Measurements from ENCODE around the gene ATRIP. TPM values are rescaled to one million over a fixed set of nuclear protein-coding genes. Genes with fewer than 3 reads are reported as not detected.
"Not testable (repeated sequence)": the region's sequence is repeated elsewhere in the genome, so short reads cannot be mapped to it uniquely, and the experiment has no call there.

The ATRIP gene
- polyA plus RNA-seq, 2 of the 4 experiments (the other 2 are of a cell fraction) = 6.1 to 9.4 TPM

- POLR2A ChIA-PET = interaction anchor here (0.7 to 1.2 kb wide), 4 partner anchors 8 to 161 kb away, joined by 3 to 8 read pairs (median 4); partner anchors contain the start of genes ATRIP, CCDC51, SLC26A6 and TMA7
- H3K27ac ChIP-seq = peak overlapping the region; percentile 96 to 97
- FAIRE-seq (no peak), ATAC-seq (no peak), DNase-seq (ENCODE audit: low read depth in 1 of 2, low spot score in 1 of 2) (no peak)
- CTCF ChIA-PET = interaction anchor here (0.7 to 2.8 kb wide), 16 partner anchors 12 to 200 kb away, joined by 3 to 14 read pairs (median 4); partner anchors contain the start of gene ATRIP
- peaks cover 24% of the 10 kb centered on the region for H3K4me1 ChIP-seq
- peak overlapping the region; percentile 76; the same call in 1 of the 3 replicates for H3K4me3 ChIP-seq
- no peaks in the 10 kb centered on the region for H3K9me3 ChIP-seq
- peak overlapping the region; percentile 87 for H3K4me2 ChIP-seq
- TF ChIP-seq TFCP2L1 (CRISPR knock-in tag; IDR thresholded peaks at IDR 0.05) (no peak), FOSL2 (IDR thresholded peaks at IDR 0.05) (no peak), FOSL2 (CRISPR knock-in tag; IDR thresholded peaks at IDR 0.05) (no peak), CBX8 (IDR thresholded peaks at IDR 0.05) (no peak), MYC (IDR thresholded peaks at IDR 0.05; ENCODE audit: borderline replicate concordance, low read length) (no peak), KDM5A (IDR thresholded peaks at IDR 0.05) (no peak), POLR2AphosphoS2 (conservative IDR thresholded peaks at IDR 0.05; ENCODE audit: low read length) (no peak), EHMT2 (IDR thresholded peaks at IDR 0.05; ENCODE audit: low read depth) (no peak), GATA3 (IDR thresholded peaks at IDR 0.05; ENCODE audit: borderline replicate concordance) (no peak), CBX2 (IDR thresholded peaks at IDR 0.05; ENCODE audit: borderline replicate concordance, low read depth) (no peak), SREBF2 (IDR thresholded peaks at IDR 0.05) (no peak), HEYL (CRISPR knock-in tag; IDR thresholded peaks at IDR 0.05) (no peak), MAZ (IDR thresholded peaks at IDR 0.05; ENCODE audit: borderline replicate concordance, low read depth, low read length) (no peak), HOXA7 (CRISPR knock-in tag; IDR thresholded peaks at IDR 0.05) (no peak), POLR2A (IDR thresholded peaks at IDR 0.05; ENCODE audit: low read length) (no peak), CHD2 (IDR thresholded peaks at IDR 0.05; ENCODE audit: low read length, partially characterized antibody) (no peak)
- TF ChIP-seq, protein P1, sequence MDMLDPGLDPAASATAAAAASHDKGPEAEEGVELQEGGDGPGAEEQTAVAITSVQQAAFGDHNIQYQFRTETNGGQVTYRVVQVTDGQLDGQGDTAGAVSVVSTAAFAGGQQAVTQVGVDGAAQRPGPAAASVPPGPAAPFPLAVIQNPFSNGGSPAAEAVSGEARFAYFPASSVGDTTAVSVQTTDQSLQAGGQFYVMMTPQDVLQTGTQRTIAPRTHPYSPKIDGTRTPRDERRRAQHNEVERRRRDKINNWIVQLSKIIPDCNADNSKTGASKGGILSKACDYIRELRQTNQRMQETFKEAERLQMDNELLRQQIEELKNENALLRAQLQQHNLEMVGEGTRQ (IDR thresholded peaks at IDR 0.05) = no peak
- TF ChIP-seq, protein P2, sequence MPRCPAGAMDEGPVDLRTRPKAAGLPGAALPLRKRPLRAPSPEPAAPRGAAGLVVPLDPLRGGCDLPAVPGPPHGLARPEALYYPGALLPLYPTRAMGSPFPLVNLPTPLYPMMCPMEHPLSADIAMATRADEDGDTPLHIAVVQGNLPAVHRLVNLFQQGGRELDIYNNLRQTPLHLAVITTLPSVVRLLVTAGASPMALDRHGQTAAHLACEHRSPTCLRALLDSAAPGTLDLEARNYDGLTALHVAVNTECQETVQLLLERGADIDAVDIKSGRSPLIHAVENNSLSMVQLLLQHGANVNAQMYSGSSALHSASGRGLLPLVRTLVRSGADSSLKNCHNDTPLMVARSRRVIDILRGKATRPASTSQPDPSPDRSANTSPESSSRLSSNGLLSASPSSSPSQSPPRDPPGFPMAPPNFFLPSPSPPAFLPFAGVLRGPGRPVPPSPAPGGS (IDR thresholded peaks at IDR 0.05) = no peak
- WGBS (ENCODE audit: missing lambda C conversion rate) = 62% methylated on average over 5 of the region's 5 CpGs
Observed at GRCh38 chr3:48473617-48473952, 27.0 kb downstream of the ATRIP start.

DNA sequence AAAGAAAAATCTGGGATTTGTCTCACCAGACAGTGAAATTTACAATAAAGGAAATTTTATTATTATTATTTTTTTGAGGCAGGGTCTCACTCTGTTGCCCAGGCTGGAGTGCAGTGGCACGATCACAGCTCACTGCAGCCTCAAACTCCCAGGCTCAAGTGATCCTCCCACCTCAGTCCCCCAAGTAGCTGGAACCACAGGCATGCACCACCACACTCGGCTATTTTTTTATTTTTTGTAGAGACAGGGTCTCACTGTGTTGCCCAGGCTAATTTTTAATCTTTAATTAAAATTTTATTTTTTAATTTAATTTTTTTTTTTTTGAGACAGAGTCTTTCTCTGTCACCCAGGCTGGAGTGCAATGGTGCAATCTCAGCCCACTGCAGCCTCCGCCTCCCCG, 27.5 kb downstream of the ATRIP start:
- WGBS (ENCODE audit: missing lambda C conversion rate) = 87% methylated on average over 4 of the region's 4 CpGs
- Histone ChIP-seq H3K27ac (peak overlapping the region; percentile 96 to 97; a peak in 5 of 6 replicates), H3K4me1 (peaks cover 20% of the 10 kb centered on the region), H3K4me2 (0 out of 3 replicates have a peak overlapping the region, but pooled peaks have one; percentile 87)
- H3K9me3 ChIP-seq; ATAC-seq; FAIRE-seq; DNase-seq (ENCODE audit: low read depth in 1 of 2, low spot score in 1 of 2); H3K4me3 ChIP-seq: not testable (repeated sequence)
- ChIA-PET POLR2A (interaction anchor here (0.9 kb wide), 1 partner anchor 8 kb away, joined by 5 read pairs; no protein-coding TSS in a partner anchor), CTCF (interaction anchor here (0.7 to 2.8 kb wide), 9 partner anchors 12 to 75 kb away, joined by 3 to 14 read pairs (median 4); no protein-coding TSS in a partner anchor)

DNA sequence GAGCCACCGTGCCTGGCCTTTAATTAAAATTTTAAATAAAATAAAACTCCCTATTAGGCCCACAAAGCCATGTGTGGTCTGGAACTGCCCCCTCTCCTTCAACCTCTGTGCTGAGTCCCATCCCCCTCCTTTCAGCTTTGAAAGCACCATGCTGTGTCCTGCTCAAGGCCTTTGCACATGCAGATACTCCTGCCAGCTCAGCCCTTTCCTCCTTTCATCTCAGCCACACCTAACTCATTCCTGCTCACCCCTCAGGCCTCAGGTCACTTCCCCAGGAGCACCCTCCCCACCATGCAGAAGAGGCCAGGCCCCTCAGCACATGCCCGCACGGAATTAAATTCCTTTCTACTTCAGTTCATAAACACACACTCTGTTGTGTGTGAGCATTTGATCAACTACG, 28.1 kb downstream of the ATRIP start:
- no peak for ATAC-seq
- no peaks in the 10 kb centered on the region for H3K9me3 ChIP-seq
- H3K4me2 ChIP-seq = no peak overlapping the region
- H3K4me1 ChIP-seq = peaks cover 16% of the 10 kb centered on the region
- CTCF ChIA-PET = interaction anchor here (1.9 kb wide), 1 partner anchor 11 kb away, joined by 5 read pairs; no protein-coding TSS in a partner anchor
- WGBS (ENCODE audit: missing lambda C conversion rate) = 88% methylated on average over 4 of the region's 4 CpGs
- H3K27ac ChIP-seq = 0 out of 6 replicates have a peak overlapping the region, but pooled peaks of 1 of the 2 experiments have one; percentile 29
- DNase-seq (ENCODE audit: low read depth in 1 of 2, low spot score in 1 of 2) = no peak
- no peak for FAIRE-seq
- no peak overlapping the region for H3K4me3 ChIP-seq
- POLR2A ChIA-PET = no interaction called here
- TF ChIP-seq ZSCAN20 (CRISPR knock-in tag; IDR thresholded peaks at IDR 0.05) = no peak
- TF ChIP-seq KDM1A (IDR thresholded peaks at IDR 0.05; ENCODE audit: low read depth) = no peak
- TF ChIP-seq NR3C1 (IDR thresholded peaks at IDR 0.05) = no peak
- TF ChIP-seq RNF2 (IDR thresholded peaks at IDR 0.05; ENCODE audit: borderline replicate concordance, low read depth) = no peak
- no peak for TF ChIP-seq JUN (IDR thresholded peaks at IDR 0.05)
- TF ChIP-seq PHF8 (IDR thresholded peaks at IDR 0.05; ENCODE audit: borderline replicate concordance, low read depth) = no peak
- TF ChIP-seq EHMT2 (IDR thresholded peaks at IDR 0.05; ENCODE audit: low read depth) = no peak
- no peak for TF ChIP-seq SREBF2 (IDR thresholded peaks at IDR 0.05)
- no peak for TF ChIP-seq HOXB13 (CRISPR knock-in tag; IDR thresholded peaks at IDR 0.05; ENCODE audit: low read depth)
- TF ChIP-seq TFCP2L1 (CRISPR knock-in tag; IDR thresholded peaks at IDR 0.05) = no peak
- no peak for TF ChIP-seq EHF (CRISPR knock-in tag; IDR thresholded peaks at IDR 0.05)
- no peak for TF ChIP-seq ESRRA (IDR thresholded peaks at IDR 0.05; ENCODE audit: borderline replicate concordance, low read length)
- TF ChIP-seq REST (IDR thresholded peaks at IDR 0.05) = no peak
- no peak for TF ChIP-seq CTCF (IDR thresholded peaks at IDR 0.05)

All from A549 (cell line).